Measurements from ENCODE around the gene TAF11L5. TPM values are rescaled to one million over a fixed set of nuclear protein-coding genes. Genes with fewer than 3 reads are reported as not detected.
"Not testable (repeated sequence)": the region's sequence is repeated elsewhere in the genome, so short reads cannot be mapped to it uniquely, and the experiment has no call there.

TAF11L5 gene
- not detected for total RNA-seq

GRCh38 chr5:17524935-17525334, at the start of gene TAF11L5:
TSS of gene TAF11L5 (plus strand) at chr5:17525235.
- ATAC-seq, result not testable (repeated sequence)

- no peak for ATAC-seq
These were observed 48.0 kb upstream of the TAF11L5 start for GRCh38 chr5:17477043-17477442.

- no peak for ATAC-seq
These were observed 47.3 kb upstream of the TAF11L5 start for GRCh38 chr5:17477573-17478265.

GRCh38 chr5:17481378-17481777, 43.7 kb upstream of the TAF11L5 start:
- ATAC-seq, result no peak

- ATAC-seq, result no peak
These were observed 42.2 kb upstream of the TAF11L5 start for GRCh38 chr5:17482790-17483189.

DNA sequence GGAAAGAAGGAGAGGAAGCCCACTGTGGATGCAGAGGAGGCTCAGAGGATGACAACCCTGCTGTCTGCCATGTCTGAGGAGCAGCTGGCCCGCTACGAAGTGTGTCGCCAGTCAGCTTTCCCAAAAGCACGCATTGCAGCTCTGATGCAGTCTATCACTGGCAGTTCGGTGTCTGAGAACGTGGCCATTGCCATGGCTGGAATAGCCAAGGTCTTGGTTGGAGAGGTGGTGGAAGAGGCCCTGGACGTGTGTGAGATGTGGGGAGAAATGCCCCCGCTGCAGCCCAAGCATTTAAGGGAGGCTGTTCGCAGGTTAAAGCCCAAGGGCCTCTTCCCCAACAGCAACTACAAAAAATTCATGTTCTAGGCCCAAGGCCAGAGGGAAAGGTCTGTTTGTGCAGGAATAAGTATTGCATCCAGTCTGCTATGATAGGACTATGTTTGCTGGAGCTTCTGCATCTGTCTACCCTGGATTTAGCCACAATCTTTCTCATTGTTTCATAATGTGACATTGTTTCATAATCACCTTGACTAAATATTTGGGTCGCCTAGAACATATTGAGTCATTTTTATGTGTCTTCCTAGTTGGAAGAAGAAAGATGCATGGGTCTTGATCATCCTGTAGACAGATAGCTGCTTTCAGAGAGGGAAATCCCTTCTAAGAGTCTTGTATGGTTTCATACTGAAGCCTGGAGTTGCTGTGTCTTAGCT, 38.4 kb upstream of the TAF11L5 start:
- not testable (repeated sequence) for ATAC-seq

- no peak for ATAC-seq
These were observed 37.9 kb upstream of the TAF11L5 start for GRCh38 chr5:17487174-17487512.

DNA sequence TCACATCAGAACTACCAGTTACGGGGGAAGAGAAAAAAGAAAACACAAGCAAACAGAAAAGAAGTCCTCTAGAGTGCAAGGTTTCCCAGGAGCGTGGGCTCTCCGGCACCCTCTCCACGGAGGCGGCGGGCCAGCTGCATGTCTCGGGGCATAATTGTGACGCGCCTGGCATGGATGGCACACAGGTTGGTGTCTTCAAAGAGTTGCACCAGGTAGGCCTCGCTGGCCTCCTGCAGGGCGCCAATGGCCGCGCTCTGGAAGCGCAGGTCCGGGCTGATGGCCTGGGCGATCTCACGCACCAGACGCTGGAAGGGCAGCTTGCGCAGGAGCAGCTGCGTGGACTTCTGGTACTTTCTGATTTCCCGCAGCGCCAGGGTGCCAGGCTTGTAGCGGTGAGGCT, 33.8 kb upstream of the TAF11L5 start:
- ATAC-seq, result not testable (repeated sequence)

DNA sequence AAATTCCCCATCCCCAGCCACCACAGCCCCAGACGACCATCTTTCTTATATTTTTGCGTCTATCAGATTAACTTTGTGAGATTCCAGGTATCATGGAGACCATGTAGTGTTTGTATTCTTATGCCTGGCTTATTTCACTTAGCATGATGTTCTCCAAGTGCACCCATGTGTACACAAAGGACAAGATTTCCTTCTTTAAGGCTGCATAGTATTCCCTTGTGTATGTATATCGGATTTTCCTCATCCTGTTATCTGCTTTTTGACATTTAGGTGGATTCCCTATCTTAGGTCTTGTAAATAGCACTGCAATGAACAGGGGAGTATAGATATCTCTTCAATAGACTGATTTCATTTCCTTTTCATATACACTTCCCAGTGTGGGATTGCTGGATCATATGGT, 32.3 kb upstream of the TAF11L5 start:
- no peak for ATAC-seq

- no peak for ATAC-seq
These were observed 27.6 kb upstream of the TAF11L5 start for GRCh38 chr5:17497446-17497845.

- not testable (repeated sequence) for ATAC-seq
These were observed 27.1 kb upstream of the TAF11L5 start, which contains the start of gene TAF11L2 for GRCh38 chr5:17497931-17498330. TSS of gene TAF11L2 (plus strand) at chr5:17498231.

DNA sequence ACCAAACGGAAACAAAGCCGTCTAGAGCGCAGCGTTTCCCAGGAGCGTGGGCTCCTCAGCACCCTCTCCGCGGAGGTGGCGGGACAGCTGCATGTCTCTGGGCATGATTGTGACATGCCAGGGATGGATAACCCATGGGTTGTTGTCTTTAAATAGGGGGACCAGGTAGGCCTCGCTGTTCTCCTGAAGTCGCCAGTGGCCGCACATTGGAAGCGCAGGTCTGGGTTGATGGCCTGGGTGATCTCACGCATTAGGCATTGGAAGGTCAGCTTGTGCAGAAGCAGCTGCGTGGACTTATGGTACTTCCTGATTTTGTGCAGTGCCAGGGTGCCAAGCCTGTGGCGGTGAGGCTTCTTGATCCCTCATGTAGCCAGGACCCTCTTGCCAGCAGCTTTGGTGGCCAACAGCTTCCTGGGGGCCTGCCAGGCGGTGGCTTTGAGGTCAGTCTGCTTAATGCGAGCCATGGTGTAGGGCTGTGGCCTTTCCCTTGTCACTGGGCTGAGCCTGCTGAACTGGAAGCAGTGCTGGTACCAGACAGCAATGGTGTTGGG, 13.2 kb upstream of the TAF11L5 start:
- no peak for ATAC-seq

DNA sequence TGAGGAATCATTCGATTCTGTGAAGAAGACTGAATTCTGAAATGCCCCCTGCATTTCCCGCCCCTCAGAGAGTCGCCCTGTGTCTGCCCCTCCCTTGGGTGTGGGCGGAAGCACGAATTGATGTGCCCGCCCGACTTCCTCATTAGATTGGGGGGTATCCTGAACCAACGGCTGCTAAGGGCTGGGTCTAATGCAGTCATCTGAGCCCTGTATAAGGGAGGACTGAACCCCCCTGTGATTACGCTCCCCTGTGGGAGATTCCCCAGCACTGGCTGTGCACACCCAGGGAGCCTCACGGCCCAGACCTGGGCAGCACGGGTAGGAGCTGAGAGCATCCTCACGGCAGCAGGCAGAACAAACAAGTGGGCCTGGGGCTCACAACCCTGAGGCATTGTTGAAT, 7.5 kb upstream of the TAF11L5 start:
- ATAC-seq, result not testable (repeated sequence)

DNA sequence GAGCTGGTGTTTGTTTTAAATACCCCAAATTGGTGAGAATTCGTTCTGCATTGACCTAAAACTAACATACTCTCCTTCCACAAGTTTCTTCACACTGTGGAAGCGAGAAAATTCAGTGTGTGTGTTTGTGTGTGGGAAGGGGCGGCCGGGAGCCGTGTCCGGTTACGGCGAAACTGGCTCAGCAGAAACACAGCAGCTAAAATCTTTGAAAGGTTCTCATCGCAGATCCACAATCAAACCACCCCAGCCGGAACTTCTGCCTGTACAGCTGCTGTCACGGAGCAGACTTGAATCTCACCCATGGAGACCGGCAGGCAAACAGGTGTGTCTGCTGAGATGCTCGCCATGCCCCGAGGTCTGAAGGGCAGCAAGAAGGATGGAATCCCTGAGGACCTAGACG, 7.0 kb upstream of the TAF11L5 start, which contains the start of gene TAF11L3:
Gene TAF11L3 (plus strand): TSS at position 301 of the 400 bp plus-strand sequence.
- not testable (repeated sequence) for ATAC-seq

DNA sequence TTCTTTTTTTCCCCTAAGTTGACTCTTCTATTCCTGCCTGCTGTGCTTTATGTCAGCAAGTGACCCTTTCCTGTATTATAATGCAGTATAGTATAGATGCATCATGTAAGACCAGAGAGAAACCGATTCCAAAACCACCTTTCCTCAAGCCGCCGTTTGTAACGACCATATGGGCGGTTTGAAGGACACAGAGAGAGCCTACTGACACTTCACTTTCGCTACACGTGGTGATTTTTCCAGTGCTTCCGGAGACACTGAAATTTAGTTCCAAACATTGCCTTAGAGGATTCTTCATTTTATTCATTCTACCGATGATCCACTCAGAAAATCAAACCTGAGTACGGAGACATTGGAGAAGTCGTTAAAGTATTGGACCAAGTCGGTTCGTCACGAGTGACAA, 5.5 kb upstream of the TAF11L5 start:
- not testable (repeated sequence) for ATAC-seq

GRCh38 chr5:17521501-17521900, 3.5 kb upstream of the TAF11L5 start, which contains the start of gene TAF11L4:
TSS of gene TAF11L4 (plus strand) at chr5:17521801.
- ATAC-seq, result not testable (repeated sequence)

- ATAC-seq, result not testable (repeated sequence)
These were observed 1.5 kb downstream of the TAF11L5 start for GRCh38 chr5:17526504-17526903.

DNA sequence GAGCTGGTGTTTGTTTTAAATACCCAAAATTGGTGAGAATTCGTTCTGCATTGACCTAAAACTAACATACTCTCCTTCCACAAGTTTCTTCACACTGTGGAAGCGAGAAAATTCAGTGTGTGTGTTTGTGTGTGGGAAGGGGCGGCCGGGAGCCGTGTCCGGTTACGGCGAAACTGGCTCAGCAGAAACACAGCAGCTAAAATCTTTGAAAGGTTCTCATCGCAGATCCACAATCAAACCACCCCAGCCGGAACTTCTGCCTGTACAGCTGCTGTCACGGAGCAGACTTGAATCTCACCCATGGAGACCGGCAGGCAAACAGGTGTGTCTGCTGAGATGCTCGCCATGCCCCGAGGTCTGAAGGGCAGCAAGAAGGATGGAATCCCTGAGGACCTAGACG, 3.3 kb downstream of the TAF11L5 start, which contains the start of gene TAF11L6:
Gene TAF11L6 (plus strand): TSS at position 301 of the 400 bp plus-strand sequence.
- ATAC-seq, result not testable (repeated sequence)

Other genes with a start within 250 kb of the TAF11L5 start
- gene TAF11L2, start 27.0 kb upstream of the TAF11L5 start, total RNA-seq, result not detected
- not detected for gene TAF11L3, start 6.9 kb upstream of the TAF11L5 start, total RNA-seq
- not detected for gene TAF11L4, start 3.4 kb upstream of the TAF11L5 start, total RNA-seq
- gene TAF11L6, start 3.4 kb downstream of the TAF11L5 start, total RNA-seq, result not detected
- gene TAF11L7, start 60.5 kb downstream of the TAF11L5 start, total RNA-seq, result not detected
- gene TAF11L8, start 65.7 kb downstream of the TAF11L5 start, total RNA-seq, result not detected
- not detected for gene TAF11L9, start 69.2 kb downstream of the TAF11L5 start, total RNA-seq
- gene TAF11L10, start 72.6 kb downstream of the TAF11L5 start, total RNA-seq, result not detected
- gene TAF11L11, start 78.9 kb downstream of the TAF11L5 start, total RNA-seq, result not detected
- not detected for gene TAF11L12, start 85.2 kb downstream of the TAF11L5 start, total RNA-seq
- not detected for gene TAF11L13, start 106.9 kb downstream of the TAF11L5 start, total RNA-seq
- gene TAF11L14, start 109.2 kb downstream of the TAF11L5 start, total RNA-seq, result not detected